Measurements from ENCODE around the gene BABAM2.

DNA sequence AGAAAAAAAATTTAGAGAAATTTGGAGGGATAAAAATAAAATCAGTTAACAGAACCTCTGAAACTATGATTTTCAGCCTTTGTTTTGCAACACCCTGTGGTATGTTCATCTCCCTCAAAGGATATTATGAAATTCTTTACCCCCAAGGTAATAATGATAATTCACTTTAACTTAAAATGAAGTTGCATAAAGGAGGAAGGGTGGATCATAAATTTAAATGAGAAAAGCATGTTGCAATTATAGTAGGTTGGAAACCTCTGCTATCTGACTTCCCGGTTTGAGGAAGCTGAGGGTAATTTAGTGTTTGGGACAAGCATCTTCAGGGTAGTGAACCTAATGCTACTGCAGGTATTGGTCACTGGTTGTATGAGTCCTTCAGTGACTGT, 102.9 kb downstream of the BABAM2 start:
- TF ChIP-seq POLR2A (IDR thresholded peaks at IDR 0.05), result no peak
- TF ChIP-seq, protein P1, sequence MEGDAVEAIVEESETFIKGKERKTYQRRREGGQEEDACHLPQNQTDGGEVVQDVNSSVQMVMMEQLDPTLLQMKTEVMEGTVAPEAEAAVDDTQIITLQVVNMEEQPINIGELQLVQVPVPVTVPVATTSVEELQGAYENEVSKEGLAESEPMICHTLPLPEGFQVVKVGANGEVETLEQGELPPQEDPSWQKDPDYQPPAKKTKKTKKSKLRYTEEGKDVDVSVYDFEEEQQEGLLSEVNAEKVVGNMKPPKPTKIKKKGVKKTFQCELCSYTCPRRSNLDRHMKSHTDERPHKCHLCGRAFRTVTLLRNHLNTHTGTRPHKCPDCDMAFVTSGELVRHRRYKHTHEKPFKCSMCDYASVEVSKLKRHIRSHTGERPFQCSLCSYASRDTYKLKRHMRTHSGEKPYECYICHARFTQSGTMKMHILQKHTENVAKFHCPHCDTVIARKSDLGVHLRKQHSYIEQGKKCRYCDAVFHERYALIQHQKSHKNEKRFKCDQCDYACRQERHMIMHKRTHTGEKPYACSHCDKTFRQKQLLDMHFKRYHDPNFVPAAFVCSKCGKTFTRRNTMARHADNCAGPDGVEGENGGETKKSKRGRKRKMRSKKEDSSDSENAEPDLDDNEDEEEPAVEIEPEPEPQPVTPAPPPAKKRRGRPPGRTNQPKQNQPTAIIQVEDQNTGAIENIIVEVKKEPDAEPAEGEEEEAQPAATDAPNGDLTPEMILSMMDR (IDR thresholded peaks at IDR 0.05 in 4 of 5, conservative IDR thresholded peaks at IDR 0.05 in 1 of 5), result no peak

Measured in gastrocnemius medialis (tissue), 4 donors.